Right renal pelvis (tissue), 4 donors: ENCODE measurements around the gene DHPS. TPM values are rescaled to one million over a fixed set of nuclear protein-coding genes. Genes with fewer than 3 reads are reported as not detected.
"Not testable (repeated sequence)": the region's sequence is repeated elsewhere in the genome, so short reads cannot be mapped to it uniquely, and the experiment has no call there.

Source experiments
- DNase-seq, 4 donors: peaks; one replicate each; pipeline ENCODE4 v3.0.0-alpha.2; 2013; ENCODE audit warnings: low read depth in 4 of 4, low spot score in 3 of 4, missing footprints in 1 of 4
- polyA plus RNA-seq, 4 donors: library from polyadenylated mRNA; unstranded; fragments of 120-200 nt; gene quantifications; one replicate each; pipeline ENCODE4 v1.2.1, GENCODE V29; 2013; ENCODE audit not compliant: insufficient read length in 4 of 4

The DHPS gene
- polyA plus RNA-seq, 4 donors = 70.5 to 84.3 (median 75.8) TPM

DNA sequence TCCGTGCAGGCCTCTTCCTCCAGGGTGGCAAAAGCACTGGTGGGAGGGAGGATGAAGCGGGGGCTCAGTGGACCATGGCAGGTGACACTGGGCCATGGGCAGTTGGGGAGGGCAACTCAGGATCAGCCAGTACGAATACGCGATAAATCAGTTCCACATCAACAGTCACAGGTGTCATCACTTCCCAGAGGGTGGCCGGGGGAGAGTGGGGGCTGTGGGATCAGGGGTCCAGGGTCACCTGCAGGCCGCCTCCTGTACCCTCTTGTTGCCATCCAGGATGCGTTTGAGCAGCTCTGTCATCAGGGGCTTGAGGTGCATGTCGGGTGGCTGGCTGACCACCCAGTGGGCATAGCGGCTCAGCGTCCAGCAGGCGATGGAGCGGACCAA lies 24.6 kb upstream of the DHPS start:
- DNase-seq = no peak

DNA sequence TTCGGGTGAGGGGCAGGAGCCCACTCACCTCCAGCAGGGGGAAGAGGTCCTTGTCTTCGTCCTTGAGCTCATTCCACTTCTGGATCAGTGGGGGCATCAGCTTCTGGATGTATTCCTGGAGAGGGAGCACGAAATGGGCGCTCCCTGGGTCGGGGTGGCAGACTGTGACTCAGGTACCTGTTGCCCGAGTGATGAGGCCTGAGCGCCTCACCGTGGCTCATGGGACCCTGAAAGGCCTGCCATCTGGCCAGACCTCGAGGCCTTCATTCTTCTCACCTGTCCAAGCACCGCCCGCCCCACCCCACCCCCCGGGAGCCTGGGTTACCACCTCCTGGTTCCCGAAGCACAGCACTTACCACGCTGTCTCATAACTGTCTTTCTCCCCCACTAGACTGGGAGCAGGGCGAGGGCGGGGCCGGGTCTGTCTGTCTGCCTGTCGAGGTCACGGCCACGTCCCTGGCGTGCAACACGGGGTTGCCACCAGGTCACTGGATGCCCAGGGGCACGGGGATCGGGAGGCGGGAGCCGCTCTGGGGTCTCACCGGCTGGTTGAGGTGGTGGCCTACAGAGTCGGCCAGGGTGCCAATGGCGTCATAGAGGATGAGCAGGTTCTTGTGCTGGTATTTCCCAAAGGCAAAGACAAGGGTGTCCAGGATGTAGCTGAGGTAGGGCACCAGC lies 24.1 kb upstream of the DHPS start:
- DNase-seq = no peak

DNA sequence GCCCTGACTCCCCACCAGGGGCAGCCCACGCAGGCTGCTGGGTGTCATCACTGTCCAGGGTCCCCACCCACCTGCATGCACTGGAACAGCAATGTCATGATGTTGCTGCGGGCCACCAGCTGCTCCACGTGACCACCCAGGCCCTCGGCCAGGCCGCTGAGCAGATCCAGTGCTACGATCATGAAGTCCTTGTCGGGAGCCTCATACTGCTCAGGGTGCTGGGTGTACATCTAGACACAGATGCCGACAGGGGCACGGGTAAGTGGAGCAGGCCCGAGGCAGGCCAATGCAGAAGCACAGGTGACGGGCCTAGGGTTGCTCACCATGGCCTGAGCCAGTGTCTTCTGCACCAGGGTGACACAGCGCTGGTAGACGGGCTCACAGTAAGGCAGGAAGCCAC lies 23.5 kb upstream of the DHPS start:
- DNase-seq = no peak

DNA sequence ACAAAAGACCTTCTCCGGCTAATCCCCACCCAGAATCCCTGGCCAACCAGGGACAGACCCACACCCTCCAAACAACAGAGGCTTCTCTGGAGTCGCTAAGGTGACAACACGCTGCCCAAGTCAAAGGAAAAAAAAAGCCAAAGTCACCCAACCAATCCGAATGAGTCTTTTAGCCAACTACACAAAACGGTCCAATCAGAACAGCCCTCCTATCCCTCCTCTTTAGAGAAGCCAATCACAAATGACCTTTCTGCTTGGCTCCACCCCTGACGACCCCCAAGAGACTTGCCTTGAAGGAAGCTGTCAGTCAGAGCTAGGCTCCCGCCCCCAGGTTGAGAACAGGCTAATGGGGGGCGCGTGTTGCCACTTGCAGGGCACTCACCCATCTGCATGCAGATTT lies 21.4 kb upstream of the DHPS start:
- no peak for DNase-seq

DNA sequence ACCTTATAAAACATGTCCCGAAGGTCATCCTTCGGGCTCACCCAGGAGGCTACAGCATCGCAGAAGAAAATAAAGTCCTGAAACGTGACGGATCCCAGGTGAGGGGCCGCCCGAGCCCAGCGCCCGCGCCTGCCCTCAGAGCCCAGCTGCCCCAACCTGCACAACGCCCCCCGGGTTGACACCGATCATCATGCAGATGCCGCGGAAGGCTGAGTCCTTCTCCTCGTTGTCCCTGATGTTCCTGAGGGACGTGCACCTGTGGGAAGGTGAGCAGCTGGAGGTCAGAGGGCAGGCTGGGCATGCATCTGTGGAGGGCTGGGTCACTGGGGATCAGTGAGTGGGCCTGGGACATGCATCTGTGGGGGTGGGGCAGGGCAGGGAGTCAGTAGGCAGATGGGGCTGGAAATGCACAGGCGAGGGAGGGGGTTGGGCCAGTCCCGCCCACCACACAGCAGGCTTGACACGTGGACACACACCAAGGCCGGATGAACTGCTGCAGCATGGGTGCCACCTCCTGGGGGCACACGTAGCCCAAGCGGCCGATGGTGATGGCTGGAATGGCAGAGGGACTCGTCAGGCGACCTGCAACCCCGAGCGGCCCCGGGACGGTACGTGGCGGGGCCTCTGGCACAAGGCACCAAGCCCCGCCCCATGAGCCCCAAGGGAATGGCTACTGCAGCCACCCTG lies 20.1 kb upstream of the DHPS start:
- DNase-seq = no peak

DNA sequence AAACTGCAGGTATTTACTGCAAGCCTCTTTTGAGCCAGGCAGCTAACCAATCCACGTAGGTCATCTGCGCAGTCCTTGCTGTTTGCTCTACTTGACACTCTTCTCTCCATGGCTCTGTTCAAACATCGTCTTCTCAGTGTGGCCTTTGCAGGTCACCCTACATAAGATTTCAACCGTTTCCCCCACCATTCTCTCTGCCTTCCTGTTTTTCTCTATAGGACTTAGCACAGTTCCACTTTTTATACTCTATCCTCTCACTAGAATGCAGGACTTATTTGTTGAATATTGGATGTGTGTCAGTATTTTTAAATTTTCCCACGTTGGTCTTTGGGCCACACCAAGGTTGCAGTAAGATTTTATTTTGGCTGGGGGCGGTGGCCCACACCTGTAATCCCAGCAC lies 16.5 kb upstream of the DHPS start:
- DNase-seq = no peak

DNA sequence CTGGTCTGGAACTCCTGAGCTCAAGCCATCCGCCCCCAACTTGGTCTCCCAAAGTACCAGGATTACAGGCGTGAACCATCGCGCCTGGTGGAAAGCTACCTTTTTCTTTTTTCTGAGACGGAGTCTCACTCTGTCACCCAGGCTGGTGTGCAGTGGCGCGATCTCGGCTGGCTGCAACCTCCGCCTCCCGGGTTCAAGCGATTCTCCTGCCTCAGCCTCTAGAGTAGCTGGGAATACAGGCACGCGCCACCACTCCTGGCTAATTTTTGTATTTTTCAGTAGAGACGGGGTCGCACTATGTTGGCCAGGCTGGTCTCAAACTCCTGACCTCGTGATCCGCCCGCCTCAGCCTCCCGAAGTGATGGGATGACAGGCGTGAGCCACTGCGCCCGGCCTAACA lies 15.7 kb upstream of the DHPS start:
- DNase-seq = not testable (repeated sequence)

DNA sequence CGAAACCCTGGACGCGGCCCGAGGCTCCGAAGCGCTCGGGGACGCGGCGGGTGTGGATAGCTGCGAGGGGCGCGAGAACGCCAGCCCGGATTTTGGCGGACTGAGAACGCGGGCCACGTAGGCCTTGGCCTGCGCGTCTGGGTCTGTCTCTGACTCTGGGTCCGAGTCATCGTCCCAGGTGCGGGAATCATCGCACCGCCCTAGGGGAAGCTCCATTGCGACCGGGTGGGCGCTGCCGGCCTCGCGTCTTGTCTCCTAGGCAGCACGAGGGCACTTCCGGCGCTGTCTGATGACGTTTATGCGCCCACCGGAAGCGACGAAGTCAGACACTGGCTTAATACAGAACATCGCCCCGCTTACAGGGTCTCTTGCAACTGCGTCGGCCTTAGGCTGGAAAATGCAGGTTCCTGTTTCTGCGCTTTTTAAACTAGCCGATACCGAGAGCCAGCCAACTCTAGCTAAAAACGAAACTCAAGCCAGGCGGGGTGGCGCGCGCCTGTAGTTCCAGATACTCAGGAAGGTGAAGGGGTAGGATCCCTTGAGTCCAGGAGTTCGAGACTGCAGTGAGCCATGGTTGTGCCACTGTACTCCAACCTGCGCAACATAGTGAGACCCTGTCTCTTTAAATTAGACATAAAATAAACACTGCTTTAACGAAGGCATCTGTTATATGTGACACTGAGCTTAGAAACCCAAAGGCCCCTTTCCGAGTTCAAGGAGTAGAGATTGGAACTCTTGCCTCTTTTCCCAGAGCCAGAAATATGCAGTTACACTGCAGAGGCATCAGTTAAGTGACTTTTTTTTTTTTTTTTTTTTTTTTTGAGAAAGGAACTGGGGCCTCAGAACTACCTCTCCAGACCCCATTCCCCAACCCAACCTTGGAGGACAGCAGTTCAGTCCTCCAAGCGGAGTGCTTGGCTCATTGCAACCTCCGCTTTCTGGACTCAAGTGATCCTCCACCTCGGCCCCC lies 15.0 kb upstream of the DHPS start, which contains the start of gene FBXW9:
Gene FBXW9 (minus strand): TSS at position 266 of the 970 bp plus-strand sequence. CDS start 50 bp downstream, at position 216.
- DNase-seq = peak; percentile 91 to 95 (median 94)

DNA sequence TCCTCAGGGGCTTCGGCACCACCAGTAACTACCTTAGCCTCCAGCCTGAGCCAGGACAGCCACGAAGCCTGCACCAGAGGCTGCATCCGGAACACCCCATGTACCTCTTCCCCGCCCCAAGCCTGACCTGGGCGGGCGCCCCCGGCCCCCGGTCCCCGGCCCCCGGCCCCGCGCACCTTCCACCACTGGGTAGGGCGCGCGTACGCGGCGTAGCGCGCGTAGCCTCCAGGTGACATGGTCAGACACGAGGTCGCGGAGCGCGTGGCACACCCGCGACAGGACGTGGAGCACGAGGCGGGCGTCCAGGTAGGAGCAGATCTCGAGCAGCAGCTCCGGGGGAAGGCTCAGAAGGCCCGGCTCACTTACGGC lies 14.3 kb upstream of the DHPS start:
- DNase-seq = no peak

DNA sequence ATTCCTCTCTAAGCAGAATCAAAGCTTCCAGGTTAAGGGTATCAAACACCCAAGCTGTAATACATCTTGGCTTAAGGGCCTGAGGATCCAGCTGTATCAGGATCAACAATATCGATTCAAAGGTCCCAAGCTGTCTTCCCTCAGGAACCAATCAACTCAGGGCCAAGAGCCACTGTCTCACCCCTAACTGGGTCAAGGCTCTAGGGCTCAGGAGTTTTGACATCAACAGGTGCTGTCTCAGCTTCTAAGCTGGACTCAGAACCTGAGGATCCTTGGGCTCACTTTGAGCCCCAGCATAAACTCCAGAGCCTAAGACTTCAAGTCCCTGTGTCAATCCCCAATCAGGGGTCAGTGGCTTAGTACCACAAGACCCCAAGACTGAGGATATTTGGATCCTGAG lies 13.8 kb upstream of the DHPS start:
- no peak for DNase-seq

DNA sequence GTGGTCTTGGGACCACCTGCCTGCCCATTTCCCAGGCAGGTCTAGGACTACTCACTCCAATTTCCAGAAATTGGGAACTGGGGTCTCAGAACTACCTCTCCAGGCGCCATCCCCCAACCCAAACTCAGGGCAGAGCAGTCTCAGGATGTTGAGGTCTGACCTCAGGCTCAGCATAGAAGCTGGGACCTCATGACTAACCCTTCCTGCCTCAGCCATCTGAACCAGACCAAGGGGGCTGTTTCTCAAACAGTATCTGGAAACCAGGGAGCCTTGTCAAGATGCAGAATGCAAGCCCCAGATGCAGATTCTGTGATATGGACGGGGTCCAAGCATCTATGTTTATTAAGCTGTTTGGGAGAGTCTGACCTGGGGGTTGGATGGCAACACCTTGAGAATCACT lies 13.4 kb upstream of the DHPS start:
- no peak for DNase-seq

DNA sequence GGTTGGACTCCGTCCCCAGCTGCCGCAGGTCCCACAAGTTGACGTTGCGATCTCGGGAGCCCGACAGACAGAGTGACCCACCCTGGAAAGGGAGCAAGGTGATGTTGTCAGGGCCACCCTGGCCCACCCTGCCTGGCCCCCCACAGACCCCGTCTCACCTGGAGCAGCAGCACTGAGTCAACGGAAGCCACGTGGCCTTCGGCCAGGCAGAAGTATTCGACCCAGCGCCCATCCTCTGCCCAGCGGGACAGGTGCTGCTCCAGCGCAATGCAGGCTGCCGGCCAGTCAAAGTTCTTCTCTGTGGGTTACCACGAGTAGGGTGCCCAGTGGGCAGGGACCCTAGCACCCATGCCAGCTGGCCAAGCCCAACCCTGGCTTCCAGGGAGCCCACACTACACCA lies 13.0 kb upstream of the DHPS start:
- DNase-seq = no peak

DNA sequence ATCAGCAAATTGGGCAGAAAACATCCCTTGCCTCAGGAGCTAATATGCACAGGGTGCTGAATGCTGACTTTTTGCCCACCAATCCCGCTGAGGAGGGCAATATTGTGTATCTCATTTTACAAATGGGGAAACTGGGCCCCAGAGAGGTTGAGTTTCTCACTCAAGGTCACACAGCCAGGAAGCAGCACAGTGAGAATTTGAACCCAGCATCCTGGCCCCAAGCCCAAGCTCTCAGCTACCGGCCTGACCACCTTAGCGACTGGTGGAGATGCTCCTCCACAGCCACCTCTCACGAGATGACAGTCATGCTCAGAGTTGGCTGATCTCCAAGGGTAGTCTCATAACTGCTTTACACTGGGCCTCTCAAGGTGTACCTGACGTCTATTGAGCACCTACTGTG lies 11.3 kb upstream of the DHPS start:
- no peak for DNase-seq

DNA sequence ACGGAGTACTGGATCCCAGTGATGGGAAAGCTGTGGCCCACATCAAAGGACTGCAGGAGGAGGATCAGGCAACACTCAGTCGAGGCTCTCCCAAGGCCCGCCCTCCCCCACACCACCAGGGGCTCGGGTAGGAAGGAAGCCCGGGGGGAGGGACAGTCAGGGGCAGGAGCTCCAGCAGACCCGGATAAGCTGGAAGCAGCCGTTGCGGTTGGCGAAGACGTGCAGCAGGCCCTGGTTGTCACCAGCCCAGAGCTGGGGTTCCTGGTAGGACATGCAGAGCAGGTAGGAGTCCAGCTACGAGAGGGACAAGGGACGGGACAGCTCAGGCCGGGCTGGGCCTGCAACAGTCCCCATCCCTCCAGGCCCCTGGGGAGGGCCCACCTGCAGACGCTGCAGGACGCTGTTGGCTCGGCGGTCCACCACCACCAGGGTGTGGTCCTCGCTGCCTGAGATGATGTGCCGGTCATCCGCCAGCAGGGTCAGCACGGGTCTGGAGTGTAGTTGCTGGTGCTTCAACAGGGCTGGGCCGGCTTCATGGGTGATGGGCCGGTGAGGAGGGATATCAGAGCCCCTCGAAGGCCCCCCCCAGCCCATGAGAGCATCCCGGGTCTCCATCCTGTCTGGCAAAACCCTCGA lies 8.0 kb upstream of the DHPS start:
- DNase-seq = no peak

DNA sequence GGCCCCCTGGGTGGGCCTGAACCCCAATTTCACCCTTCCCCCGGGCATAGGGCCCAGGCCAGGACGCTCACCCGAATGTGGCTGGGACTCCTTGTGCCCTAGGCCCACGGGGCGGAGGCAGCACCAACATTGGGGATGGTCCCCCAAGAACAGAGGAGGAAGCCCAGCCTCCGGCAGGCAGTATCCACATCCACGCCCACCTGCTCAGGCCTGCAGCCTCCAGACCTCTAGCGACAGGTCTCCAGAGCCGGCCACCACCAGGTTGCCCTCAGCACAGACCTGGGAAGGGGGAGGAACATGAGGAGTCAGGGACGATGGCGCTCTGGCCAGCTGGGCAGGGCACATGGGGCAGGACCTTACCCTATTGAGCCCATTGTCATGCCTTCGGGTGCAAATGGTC lies 7.3 kb upstream of the DHPS start:
- no peak for DNase-seq

DNA sequence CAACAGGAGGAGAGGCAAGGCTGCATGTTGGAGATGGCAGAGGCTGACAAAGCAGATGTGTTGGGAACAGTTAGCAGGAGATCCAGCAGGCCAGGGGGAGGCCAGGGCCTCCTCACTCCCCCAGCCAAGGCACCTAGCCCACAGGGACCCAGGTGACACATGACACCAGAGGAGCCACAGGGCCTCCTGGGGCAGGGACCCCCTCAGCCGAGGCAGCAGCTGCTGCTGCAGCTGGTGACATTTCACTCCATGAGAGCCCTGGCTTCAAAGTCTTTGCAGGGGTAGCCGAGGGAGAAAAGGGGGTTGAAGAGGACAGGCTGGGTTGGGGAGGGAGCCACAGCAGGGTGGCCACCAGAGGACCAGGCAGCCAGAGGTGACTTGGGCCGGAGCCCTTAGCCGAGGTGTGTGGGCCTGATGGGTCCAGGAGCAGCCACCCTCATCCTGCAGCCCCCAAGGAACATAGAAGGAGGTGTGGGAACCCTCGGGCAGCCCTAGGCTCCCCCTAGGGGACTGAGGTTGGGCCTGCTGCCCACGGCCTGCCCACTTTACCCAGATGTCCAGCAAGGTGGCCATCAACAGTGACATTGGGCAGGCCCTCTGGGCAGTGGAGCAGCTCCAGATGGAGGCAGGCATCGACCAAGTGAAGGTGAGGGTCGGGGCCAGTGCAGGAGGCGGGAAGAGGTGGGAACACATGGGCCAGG lies 6.0 kb upstream of the DHPS start, which contains the start of gene GNG14:
Gene GNG14 (plus strand): TSS at position 503 of the 701 bp plus-strand sequence. CDS start 51 bp downstream, at position 554.
- no peak for DNase-seq

DNA sequence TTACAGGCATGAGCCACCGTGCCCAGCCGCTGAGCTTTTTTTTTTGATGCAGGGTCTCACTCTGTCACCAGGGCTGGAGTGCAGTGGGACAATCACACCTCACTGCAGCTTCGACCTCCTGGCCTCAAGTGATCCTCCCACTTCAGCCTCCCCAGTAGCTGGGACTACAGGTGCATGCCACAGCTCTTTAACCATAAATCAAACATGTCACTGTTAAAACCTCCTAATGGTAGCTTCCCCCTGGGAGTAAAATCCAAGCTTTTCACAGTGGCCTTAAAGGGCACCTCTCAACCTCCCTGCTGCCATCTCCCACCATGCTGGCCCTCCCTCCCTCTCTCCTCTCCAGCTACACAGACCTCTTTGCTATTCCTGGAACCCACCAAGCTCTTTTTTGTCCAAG lies 4.2 kb upstream of the DHPS start:
- no peak for DNase-seq

DNA sequence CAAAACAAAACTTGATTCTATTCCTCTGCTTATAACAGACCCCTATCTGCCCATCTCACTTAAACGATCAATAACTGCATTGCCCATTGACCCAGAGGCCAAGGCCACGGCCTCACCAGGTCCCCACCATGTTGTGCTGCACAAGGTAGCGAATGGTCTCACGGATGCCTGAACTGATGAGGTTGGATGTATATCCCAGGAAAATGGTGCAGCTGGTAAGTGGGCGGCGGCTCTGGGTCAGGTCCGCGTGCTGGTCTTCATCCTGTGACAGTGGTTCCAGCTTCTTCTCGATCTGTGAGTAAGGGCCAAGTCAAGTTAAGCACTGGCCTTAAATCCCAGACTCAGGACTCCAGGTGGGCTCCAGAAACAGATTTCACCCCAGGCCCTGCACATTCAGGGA lies 1.6 kb downstream of the DHPS start:
- DNase-seq = no peak

DNA sequence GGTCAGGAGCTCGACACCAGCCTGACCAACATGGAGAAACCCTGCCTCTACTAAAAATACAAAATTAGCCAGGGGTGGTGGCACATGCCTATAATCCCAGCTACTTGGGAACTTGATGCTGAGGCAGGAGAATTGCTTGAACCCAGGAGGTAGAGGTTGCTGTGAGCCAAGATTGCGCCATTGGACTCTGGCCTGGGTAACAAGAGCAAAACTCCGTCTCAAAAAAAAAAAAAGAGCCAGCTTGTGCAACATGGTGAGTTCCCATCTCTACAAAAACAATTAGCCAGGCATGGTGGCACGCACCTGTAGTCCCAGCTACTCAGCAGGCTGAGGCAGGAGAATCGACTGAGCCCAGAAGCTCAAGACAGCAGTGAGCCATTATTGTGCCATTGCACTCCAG lies 3.6 kb downstream of the DHPS start:
- DNase-seq = not testable (repeated sequence)

DNA sequence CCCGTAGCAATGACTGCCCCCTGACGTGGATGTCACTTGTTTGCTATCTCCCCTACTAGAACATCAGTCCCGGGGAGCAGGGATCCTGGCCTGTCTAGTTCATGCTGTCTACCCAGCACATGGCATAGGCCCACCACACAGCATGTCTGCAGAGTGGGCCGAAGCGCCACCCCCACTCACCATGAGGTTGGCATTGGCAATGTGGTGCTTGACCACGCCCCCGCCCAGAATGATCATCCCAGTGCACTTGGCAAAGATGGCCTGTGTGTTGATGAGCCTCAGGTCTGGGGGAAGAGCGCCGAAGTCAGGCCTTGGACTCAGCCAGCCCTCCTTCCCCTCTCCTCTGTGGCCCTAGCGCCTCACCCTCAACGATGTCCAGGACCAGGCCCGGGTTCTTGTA lies 4.8 kb downstream of the DHPS start:
- no peak for DNase-seq
